ENCODE results near the gene DNAJC13.

DNA sequence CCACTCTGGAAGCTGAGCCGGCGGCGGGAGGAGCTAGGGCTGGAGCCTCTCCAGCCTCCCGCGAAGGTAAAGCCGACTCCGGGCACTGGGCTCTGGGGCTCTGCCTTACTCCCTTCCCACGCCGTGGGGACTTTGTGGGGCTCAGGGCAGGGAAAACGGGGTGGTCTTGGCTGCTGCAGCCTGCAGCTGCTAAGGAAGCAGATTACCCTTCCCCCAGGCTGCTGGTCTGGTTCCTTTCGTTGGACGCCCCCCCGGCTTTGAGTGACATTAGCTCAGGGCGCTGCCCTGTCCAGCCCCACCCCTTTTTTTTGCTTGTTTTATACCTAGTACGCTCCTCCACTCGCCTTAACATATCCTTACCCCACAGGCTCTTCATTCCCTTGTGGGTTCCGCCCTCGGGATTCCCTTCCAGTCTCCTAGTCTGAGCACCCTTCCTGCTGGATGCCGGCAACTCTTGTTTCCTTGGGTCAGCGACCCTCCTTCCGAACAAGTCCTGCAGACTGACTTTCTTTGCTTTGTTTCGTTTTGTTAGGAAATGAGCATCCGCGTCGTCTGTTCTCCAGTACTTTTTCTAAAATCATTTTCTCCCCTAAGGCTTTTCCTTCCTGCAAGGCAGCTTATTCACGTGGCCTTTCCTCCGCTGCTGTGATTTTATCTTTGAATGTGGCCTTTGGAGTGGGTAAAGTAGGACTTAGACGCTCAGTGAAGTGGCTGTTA is 551 bp downstream of the DNAJC13 start:
- TF ChIP-seq, protein P1, sequence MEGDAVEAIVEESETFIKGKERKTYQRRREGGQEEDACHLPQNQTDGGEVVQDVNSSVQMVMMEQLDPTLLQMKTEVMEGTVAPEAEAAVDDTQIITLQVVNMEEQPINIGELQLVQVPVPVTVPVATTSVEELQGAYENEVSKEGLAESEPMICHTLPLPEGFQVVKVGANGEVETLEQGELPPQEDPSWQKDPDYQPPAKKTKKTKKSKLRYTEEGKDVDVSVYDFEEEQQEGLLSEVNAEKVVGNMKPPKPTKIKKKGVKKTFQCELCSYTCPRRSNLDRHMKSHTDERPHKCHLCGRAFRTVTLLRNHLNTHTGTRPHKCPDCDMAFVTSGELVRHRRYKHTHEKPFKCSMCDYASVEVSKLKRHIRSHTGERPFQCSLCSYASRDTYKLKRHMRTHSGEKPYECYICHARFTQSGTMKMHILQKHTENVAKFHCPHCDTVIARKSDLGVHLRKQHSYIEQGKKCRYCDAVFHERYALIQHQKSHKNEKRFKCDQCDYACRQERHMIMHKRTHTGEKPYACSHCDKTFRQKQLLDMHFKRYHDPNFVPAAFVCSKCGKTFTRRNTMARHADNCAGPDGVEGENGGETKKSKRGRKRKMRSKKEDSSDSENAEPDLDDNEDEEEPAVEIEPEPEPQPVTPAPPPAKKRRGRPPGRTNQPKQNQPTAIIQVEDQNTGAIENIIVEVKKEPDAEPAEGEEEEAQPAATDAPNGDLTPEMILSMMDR (IDR thresholded peaks at IDR 0.05), result no peak
- TF ChIP-seq POLR2A (IDR thresholded peaks at IDR 0.05), result no peak
